GM12878 (cell line): ENCODE data around the gene TRIM17. TPM values are rescaled to one million over a fixed set of nuclear protein-coding genes. Genes with fewer than 3 reads are reported as not detected.

Experiments
- CBFB ChIP-seq: IDR thresholded peaks from 2 replicates; pipeline ENCODE4 v1.6.1; 2016; ENCODE audit warnings: antibody characterized with exemption, low read depth
- CBX5 ChIP-seq: sonication (generic); IDR thresholded peaks from 2 replicates; pipeline ENCODE4 v1.6.1; 2016; ENCODE audit warnings: low read depth, moderate library complexity, mild to moderate bottlenecking, inconsistent platforms
- CHD4 ChIP-seq: fragments of 200-600 bp; sonication (generic); IDR thresholded peaks from 2 replicates; pipeline ENCODE4 v1.6.1; 2016; ENCODE audit warnings: mild to moderate bottlenecking
- ELK1 ChIP-seq: IDR thresholded peaks from 2 replicates; pipeline ENCODE4 v1.6.1; 2012; ENCODE audit warnings: low read depth, low read length, improper control_type of control experiment
- EZH2 ChIP-seq: IDR thresholded peaks from 2 replicates; pipeline ENCODE4 v1.6.1; 2012; ENCODE audit warnings: low read depth, mild to moderate bottlenecking, control low read depth, inconsistent platforms, low read length, borderline replicate concordance; ENCODE audit not compliant: control insufficient read depth
- HDAC2 ChIP-seq: fragments of 200-600 bp; sonication (generic); IDR thresholded peaks from 2 replicates; pipeline ENCODE4 v1.6.1; 2017
- KLF5 ChIP-seq: fragments of 450-650 bp; IDR thresholded peaks from 2 replicates; pipeline ENCODE4 v1.6.1; 2014; ENCODE audit warnings: mild to moderate bottlenecking; ENCODE audit not compliant: partially characterized antibody
- MTA2 ChIP-seq: fragments of 450-650 bp; IDR thresholded peaks from 2 replicates; pipeline ENCODE4 v1.6.1; 2016; ENCODE audit warnings: low read depth, mild to moderate bottlenecking, moderate library complexity
- NBN ChIP-seq: fragments of 450-650 bp; IDR thresholded peaks from 2 replicates; pipeline ENCODE4 v1.6.1; 2016
- NR2F1 ChIP-seq: fragments of 450-650 bp; conservative IDR thresholded peaks from 2 replicates; pipeline ENCODE4 v1.6.1; 2017; ENCODE audit warnings: mild to moderate bottlenecking
- PAX5 ChIP-seq: IDR thresholded peaks from 2 replicates; pipeline ENCODE4 v1.6.1; 2011; ENCODE audit warnings: low read depth, low read length, borderline replicate concordance
- PAX8 ChIP-seq: fragments of 450-650 bp; IDR thresholded peaks from 2 replicates; pipeline ENCODE4 v1.6.1; 2017; ENCODE audit warnings: mild to moderate bottlenecking, moderate library complexity
- POU2F2 ChIP-seq: IDR thresholded peaks from 3 replicates; pipeline ENCODE4 v1.6.1; 2011; ENCODE audit warnings: low read depth, mild to moderate bottlenecking, low read length, borderline replicate concordance
- RB1 ChIP-seq: fragments of 450-650 bp; formaldehyde crosslinking; IDR thresholded peaks from 2 replicates; pipeline ENCODE4 v1.6.1; 2017; ENCODE audit warnings: mild to moderate bottlenecking, borderline replicate concordance
- SMAD5 ChIP-seq: IDR thresholded peaks from 2 replicates; pipeline ENCODE4 v1.6.1; 2016; ENCODE audit warnings: antibody characterized with exemption, low read depth
- SMC3 ChIP-seq: IDR thresholded peaks from 2 replicates; pipeline ENCODE4 v1.6.1; 2011; ENCODE audit warnings: low read length, improper control_type of control experiment, borderline replicate concordance
- SRF ChIP-seq, 2 experiments: IDR thresholded peaks; 2 replicates each; pipeline ENCODE4 v1.6.1; 2011; ENCODE audit warnings: low read depth in 2 of 2, low read length in 2 of 2, mild to moderate bottlenecking in 1 of 2, moderate library complexity in 1 of 2
- ZNF592 ChIP-seq: fragments of 450-650 bp; IDR thresholded peaks from 2 replicates; pipeline ENCODE4 v1.6.1; 2017; ENCODE audit warnings: mild to moderate bottlenecking, moderate library complexity
- polyA plus RNA-seq, 11 experiments: library from polyadenylated mRNA; depleted of rRNA in 4 of 11; unstranded in 6 of 11; stranded (reverse) in 5 of 11; fragments of >200 nt; fragmentation: Nextera tagmentation in 4 of 11; fragmentation: Illumina TruSeq in 1 of 11; extraction: Ambion mirVana in 4 of 11; extraction: Trizol in 1 of 11; gene quantifications; 1 replicate in 1 of 11; 2 replicates in 10 of 11; pipeline versions ENCODE4 v1.2.1 to v1.2.3, GENCODE V29; 2011 to 2016; ENCODE audit warnings: inconsistent platforms in 2 of 11, missing spikeins in 2 of 11, low read depth in 1 of 11
- total RNA-seq, 4 experiments: library from RNA; depleted of rRNA in 3 of 4; stranded (reverse); fragments of >200 nt in 3 of 4; fragmentation: Illumina TruSeq in 1 of 4; extraction: Trizol in 1 of 4; gene quantifications; 2 replicates each; pipeline versions ENCODE4 v1.2.1 to v1.2.3, GENCODE V29; 2013 to 2021
- TF ChIP-seq, protein P1 (sequence below): fragments of 450-650 bp; formaldehyde crosslinking; IDR thresholded peaks from 2 replicates; pipeline ENCODE4 v1.5.0; 2022; ENCODE audit warnings: mild to moderate bottlenecking, missing genetic modification characterization
- TF ChIP-seq, protein P2 (sequence below): fragments of 150-350 bp; IDR thresholded peaks from 2 replicates; pipeline ENCODE4 v1.6.1; 2014; ENCODE audit warnings: mild to moderate bottlenecking, low read depth, low read length
- TF ChIP-seq, protein P3 (sequence below): IDR thresholded peaks from 2 replicates; pipeline ENCODE4 v1.6.1; 2012; ENCODE audit warnings: low read depth, low read length, improper control_type of control experiment

TRIM17 gene
- total and polyA plus RNA-seq, 10 of the 15 experiments (the other 5 are each of a cell fraction or from before 2014, with no cell fraction given) = 0.16 to 0.32 TPM; not detected in 8

DNA sequence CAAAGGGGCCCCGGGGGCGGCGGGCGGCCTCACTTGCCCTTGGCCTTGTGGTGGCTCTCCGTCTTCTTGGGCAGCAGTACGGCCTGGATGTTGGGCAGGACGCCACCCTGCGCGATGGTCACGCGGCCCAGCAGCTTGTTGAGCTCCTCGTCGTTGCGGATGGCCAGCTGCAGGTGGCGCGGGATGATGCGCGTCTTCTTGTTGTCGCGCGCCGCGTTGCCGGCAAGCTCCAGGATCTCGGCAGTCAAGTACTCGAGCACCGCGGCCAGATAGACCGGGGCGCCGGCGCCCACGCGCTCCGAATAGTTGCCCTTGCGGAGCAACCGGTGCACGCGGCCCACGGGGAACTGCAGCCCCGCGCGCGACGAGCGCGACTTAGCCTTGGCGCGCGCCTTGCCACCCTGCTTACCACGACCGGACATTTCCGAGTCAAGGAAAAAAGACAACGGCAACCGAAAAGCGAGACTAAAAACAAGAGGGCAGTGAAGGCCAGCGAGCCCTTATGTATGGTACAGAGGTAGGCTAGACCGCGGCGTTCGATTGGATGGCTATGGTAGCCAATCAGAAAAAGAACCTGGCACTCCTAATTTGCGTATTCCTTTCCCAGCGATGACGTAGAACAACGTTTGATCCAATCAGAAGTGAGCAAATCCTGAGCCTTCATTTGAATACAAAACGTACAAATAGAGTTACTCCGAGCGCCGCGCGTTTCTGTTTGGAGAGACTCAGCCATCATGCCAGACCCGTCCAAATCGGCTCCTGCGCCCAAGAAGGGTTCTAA lies 40.9 kb upstream of the TRIM17 start (continued):
- TF ChIP-seq, protein P1, sequence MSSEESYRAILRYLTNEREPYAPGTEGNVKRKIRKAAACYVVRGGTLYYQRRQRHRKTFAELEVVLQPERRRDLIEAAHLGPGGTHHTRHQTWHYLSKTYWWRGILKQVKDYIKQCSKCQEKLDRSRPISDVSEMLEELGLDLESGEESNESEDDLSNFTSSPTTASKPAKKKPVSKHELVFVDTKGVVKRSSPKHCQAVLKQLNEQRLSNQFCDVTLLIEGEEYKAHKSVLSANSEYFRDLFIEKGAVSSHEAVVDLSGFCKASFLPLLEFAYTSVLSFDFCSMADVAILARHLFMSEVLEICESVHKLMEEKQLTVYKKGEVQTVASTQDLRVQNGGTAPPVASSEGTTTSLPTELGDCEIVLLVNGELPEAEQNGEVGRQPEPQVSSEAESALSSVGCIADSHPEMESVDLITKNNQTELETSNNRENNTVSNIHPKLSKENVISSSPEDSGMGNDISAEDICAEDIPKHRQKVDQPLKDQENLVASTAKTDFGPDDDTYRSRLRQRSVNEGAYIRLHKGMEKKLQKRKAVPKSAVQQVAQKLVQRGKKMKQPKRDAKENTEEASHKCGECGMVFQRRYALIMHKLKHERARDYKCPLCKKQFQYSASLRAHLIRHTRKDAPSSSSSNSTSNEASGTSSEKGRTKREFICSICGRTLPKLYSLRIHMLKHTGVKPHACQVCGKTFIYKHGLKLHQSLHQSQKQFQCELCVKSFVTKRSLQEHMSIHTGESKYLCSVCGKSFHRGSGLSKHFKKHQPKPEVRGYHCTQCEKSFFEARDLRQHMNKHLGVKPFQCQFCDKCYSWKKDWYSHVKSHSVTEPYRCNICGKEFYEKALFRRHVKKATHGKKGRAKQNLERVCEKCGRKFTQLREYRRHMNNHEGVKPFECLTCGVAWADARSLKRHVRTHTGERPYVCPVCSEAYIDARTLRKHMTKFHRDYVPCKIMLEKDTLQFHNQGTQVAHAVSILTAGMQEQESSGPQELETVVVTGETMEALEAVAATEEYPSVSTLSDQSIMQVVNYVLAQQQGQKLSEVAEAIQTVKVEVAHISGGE (CRISPR knock-in tag) = no peak
- TF ChIP-seq SMAD5 = peak; percentile 56
- TF ChIP-seq SRF (IDR thresholded peaks at IDR 0.05; ENCODE audit: low read depth in 2 of 2, low read length in 2 of 2) = no peak
- TF ChIP-seq, protein P2, sequence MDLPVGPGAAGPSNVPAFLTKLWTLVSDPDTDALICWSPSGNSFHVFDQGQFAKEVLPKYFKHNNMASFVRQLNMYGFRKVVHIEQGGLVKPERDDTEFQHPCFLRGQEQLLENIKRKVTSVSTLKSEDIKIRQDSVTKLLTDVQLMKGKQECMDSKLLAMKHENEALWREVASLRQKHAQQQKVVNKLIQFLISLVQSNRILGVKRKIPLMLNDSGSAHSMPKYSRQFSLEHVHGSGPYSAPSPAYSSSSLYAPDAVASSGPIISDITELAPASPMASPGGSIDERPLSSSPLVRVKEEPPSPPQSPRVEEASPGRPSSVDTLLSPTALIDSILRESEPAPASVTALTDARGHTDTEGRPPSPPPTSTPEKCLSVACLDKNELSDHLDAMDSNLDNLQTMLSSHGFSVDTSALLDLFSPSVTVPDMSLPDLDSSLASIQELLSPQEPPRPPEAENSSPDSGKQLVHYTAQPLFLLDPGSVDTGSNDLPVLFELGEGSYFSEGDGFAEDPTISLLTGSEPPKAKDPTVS = no peak
- TF ChIP-seq POU2F2 = peak; percentile 98
- TF ChIP-seq ELK1 = no peak
- no peak for TF ChIP-seq RB1
- TF ChIP-seq ZNF592 = no peak
- no peak for TF ChIP-seq NR2F1
- no peak for TF ChIP-seq SMC3
- TF ChIP-seq CHD4 = no peak
- TF ChIP-seq KLF5 = peak; percentile 38
- no peak for TF ChIP-seq PAX8
- TF ChIP-seq, protein P3, sequence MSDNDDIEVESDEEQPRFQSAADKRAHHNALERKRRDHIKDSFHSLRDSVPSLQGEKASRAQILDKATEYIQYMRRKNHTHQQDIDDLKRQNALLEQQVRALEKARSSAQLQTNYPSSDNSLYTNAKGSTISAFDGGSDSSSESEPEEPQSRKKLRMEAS = 0 out of 2 replicates have a peak, but pooled peaks have one; percentile 26
- peak; percentile 53 for TF ChIP-seq CBFB
- no peak for TF ChIP-seq EZH2
- no peak for TF ChIP-seq CBX5
- TF ChIP-seq PAX5 = no peak
- peak; percentile 69; the same call in 1 of the 2 replicates for TF ChIP-seq HDAC2
- TF ChIP-seq NBN = peak; percentile 11; the same call in 1 of the 2 replicates
- no peak for TF ChIP-seq MTA2
